ENCODE measurements around the gene ZFYVE9.

ZFYVE9 gene

GRCh38 chr1:52332411-52332810 is 190.5 kb downstream of the ZFYVE9 start:
- ChIA-PET POLR2A (no interaction called here), CTCF (interaction anchor here (1.1 kb wide), 1 partner anchor 204 kb away, joined by 3 read pairs; no protein-coding TSS in a partner anchor)

DNA sequence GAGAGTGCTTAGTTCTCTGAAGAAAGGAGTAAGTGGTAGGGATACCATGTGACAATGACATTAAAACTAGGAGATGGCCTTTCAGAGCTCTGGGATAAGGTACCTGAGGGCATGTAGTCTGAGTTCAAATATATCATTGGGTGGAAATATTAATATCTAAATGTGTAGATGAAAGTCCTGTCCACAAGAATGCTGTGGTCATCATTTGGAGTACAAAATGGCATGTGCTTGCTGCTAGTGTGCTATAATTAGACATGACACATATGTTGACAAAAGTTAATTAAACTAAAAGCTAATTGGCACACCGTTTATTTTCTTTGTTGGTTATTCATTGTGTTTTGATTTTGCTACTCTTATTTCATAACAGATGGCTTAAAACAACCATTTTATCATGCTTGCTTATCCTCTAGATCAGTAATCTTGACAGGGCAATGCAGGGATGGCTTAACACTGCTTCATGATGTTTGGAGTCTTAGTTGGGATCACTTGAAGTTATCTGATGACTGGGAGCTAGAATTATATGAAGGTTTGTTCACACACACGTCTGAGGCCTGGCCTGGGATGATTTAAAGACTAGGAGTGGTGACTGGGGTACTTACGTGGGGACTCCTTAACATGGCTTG is 193.1 kb downstream of the ZFYVE9 start:
- no peak for TF ChIP-seq ZNF629 (tag by site-specific recombination; IDR thresholded peaks at IDR 0.05)
- TF ChIP-seq PRDM6 (tag by site-specific recombination; IDR thresholded peaks at IDR 0.05) = peak; percentile 26; the same call in 1 of the 2 replicates
- Histone ChIP-seq H3K4me3 (ENCODE audit: low read depth, low read length) (no peak overlapping the region), H3K36me3 (ENCODE audit: control insufficient read depth in 2 of 2, insufficient read depth in 1 of 2, low read length in 2 of 2) (peaks cover 0 to 31% of the 10 kb centered on the region in 2 experiments; a peak in 2 of 3 replicates), H3K4me1 (ENCODE audit: control insufficient read depth, insufficient read depth, low read length) (no peaks in the 10 kb centered on the region), H3K27ac (ENCODE audit: extremely low read depth, low read depth, low read length) (no peak overlapping the region), H3K9me3 (ENCODE audit: control insufficient read depth, insufficient read depth, low read depth, low read length) (no peaks in the 10 kb centered on the region)
- CTCF ChIA-PET = interaction anchor here (0.5 to 1.0 kb wide), 3 partner anchors 16 to 351 kb away, joined by 3 read pairs; no protein-coding TSS in a partner anchor
- POLR2A ChIA-PET = no interaction called here

More at GRCh38 chr1:52332411-52332810, 190.5 kb downstream of the ZFYVE9 start:
- H3K9me3 ChIP-seq (ENCODE audit: control insufficient read depth, insufficient read depth, low read depth, low read length) = no peaks in the 10 kb centered on the region
- H3K36me3 ChIP-seq (ENCODE audit: control insufficient read depth in 2 of 2, insufficient read depth in 1 of 2, low read length in 2 of 2) = peaks cover 0 to 12% of the 10 kb centered on the region in 2 experiments; a peak in 2 of 3 replicates
- H3K27ac ChIP-seq (ENCODE audit: extremely low read depth, low read depth, low read length) = no peak overlapping the region
- H3K4me1 ChIP-seq (ENCODE audit: control insufficient read depth, insufficient read depth, low read length) = no peaks in the 10 kb centered on the region
- no peak for TF ChIP-seq GLIS1 (tag by site-specific recombination; IDR thresholded peaks at IDR 0.05)
- peak; percentile 21; the same call in 1 of the 2 replicates for TF ChIP-seq ZBTB17 (tag by site-specific recombination; IDR thresholded peaks at IDR 0.05)
- no peak overlapping the region for H3K4me3 ChIP-seq (ENCODE audit: low read depth, low read length)

DNA sequence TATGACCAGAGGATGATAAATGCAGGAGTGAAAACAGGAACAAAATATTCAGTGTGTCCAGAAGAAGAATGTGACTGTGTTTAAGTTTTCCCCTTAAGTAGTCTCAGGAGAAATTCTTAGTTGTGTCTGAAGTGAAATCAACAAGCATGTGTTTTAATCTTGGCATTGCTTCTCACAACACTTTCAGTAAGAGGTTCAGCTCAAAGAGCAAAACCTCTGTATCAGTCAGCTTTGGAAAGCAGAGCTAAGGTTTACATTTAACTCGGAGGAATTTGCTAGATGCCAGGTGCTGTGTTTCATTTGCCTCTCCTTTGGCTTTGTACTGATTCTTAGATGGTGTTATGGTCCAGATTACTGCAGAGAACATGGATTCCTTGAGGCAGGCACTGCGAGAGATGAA is 195.6 kb downstream of the ZFYVE9 start:
- H3K4me1 ChIP-seq (ENCODE audit: control insufficient read depth, insufficient read depth, low read length) = no peaks in the 10 kb centered on the region
- TF ChIP-seq BCL11B (tag by site-specific recombination; IDR thresholded peaks at IDR 0.05; ENCODE audit: low read depth) (no peak), SP7 (tag by site-specific recombination; IDR thresholded peaks at IDR 0.05) (no peak), ZNF140 (tag by site-specific recombination; IDR thresholded peaks at IDR 0.05) (no peak), GLI4 (tag by site-specific recombination; IDR thresholded peaks at IDR 0.05) (no peak), EGR2 (tag by site-specific recombination; IDR thresholded peaks at IDR 0.05; ENCODE audit: low read depth) (no peak), ZNF513 (tag by site-specific recombination; IDR thresholded peaks at IDR 0.05) (no peak), ZNF561 (tag by site-specific recombination; IDR thresholded peaks at IDR 0.05; ENCODE audit: borderline replicate concordance) (no peak), ZIC2 (tag by site-specific recombination; IDR thresholded peaks at IDR 0.05) (no peak), ZNF48 (tag by site-specific recombination; IDR thresholded peaks at IDR 0.05) (no peak), ZNF747 (tag by site-specific recombination; IDR thresholded peaks at IDR 0.05) (no peak), ZNF324 (tag by site-specific recombination; IDR thresholded peaks at IDR 0.05) (no peak), ZNF654 (tag by site-specific recombination; IDR thresholded peaks at IDR 0.05; ENCODE audit: low read depth) (no peak), TCF7L2 (IDR thresholded peaks at IDR 0.05; ENCODE audit: borderline replicate concordance, low read depth, low read length) (no peak), ZNF830 (tag by site-specific recombination; IDR thresholded peaks at IDR 0.05; ENCODE audit: low read depth) (no peak), ZNF792 (tag by site-specific recombination; IDR thresholded peaks at IDR 0.05) (no peak), ZNF560 (tag by site-specific recombination; IDR thresholded peaks at IDR 0.05; ENCODE audit: borderline replicate concordance) (no peak), HOXD13 (CRISPR knock-in tag; IDR thresholded peaks at IDR 0.05; ENCODE audit: borderline replicate concordance) (no peak), ZSCAN16 (tag by site-specific recombination; IDR thresholded peaks at IDR 0.05) (no peak), HOXC10 (CRISPR knock-in tag; IDR thresholded peaks at IDR 0.05) (no peak), FEZF1 (tag by site-specific recombination; IDR thresholded peaks at IDR 0.05) (no peak)
- POLR2A ChIA-PET = no interaction called here
- CTCF ChIA-PET = interaction anchor here (1.2 kb wide), 1 partner anchor 63 kb away, joined by 3 read pairs; no protein-coding TSS in a partner anchor
- no peak overlapping the region for H3K27ac ChIP-seq (ENCODE audit: extremely low read depth, low read depth, low read length)
- peaks cover 0 to 34% of the 10 kb centered on the region in 2 experiments; a peak in 2 of 3 replicates for H3K36me3 ChIP-seq (ENCODE audit: control insufficient read depth in 2 of 2, insufficient read depth in 1 of 2, low read length in 2 of 2)
- no peak overlapping the region for H3K4me3 ChIP-seq (ENCODE audit: low read depth, low read length)
- no peaks in the 10 kb centered on the region for H3K9me3 ChIP-seq (ENCODE audit: control insufficient read depth, insufficient read depth, low read depth, low read length)

Measured in HEK293 (cell line).